CD4-positive, alpha-beta T cell treated with Interleukin-4 for 4 hours (primary cell): ENCODE results near the gene BPI.
"Not testable (repeated sequence)": the region's sequence is repeated elsewhere in the genome, so short reads cannot be mapped to it uniquely, and the experiment has no call there.

Experiments used
- DNase-seq: peaks from one replicate; pipeline ENCODE4 v3.0.0-alpha.2; 2020

Gene BPI

GRCh38 chr20:38373898-38374297 is 69.9 kb downstream of the BPI start:
- no peak for DNase-seq

GRCh38 chr20:38377039-38377685 is 73.2 kb downstream of the BPI start:
- DNase-seq: no peak

DNA sequence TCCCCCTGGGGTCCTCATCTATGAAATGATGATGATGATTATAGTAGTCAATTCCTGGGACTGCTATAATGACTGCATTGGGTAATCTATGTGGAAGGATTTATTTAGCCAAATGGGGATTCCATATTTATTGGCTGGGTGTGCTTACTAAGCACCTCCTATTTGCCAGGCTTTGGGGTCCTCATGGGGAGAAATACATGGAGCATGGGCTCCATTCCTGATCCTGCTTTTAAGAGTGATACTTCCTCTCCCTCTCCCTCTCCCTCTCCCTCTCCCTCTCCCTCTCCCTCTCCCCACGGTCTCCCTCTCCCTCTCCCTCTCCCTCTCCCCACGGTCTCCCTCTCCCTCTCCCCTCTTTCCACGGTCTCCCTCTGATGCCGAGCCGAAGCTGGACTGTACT is 73.9 kb downstream of the BPI start:
- not testable (repeated sequence) for DNase-seq

DNA sequence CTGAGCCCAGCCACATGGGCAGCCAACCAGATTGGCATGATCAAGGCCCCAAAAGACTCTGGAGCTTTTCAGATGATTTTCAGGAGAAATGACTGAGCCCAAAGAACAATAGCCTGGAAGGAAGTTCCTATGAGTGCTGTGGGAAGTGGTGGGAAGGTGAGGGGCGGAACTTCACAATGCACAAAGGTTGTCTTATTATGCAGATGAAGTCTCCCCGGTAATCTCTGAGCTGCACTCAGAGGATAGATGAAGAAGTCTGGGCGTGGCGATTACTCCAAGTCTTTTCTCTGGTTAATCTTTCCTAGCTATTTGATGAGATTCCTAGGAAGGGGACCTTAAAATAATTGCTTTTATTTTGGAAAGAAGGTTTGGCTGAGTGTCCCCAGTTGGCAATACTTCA is 79.2 kb downstream of the BPI start:
- DNase-seq: no peak

GRCh38 chr20:38386004-38386403 is 82.0 kb downstream of the BPI start:
- DNase-seq: no peak

GRCh38 chr20:38386851-38387250 is 82.9 kb downstream of the BPI start:
- DNase-seq: no peak
